Myocyte (in vitro differentiated cells): Measurements from ENCODE around the gene KRTAP1-4. TPM values are rescaled to one million over a fixed set of nuclear protein-coding genes. Genes with fewer than 3 reads are reported as not detected.
"Not testable (repeated sequence)": the region's sequence is repeated elsewhere in the genome, so short reads cannot be mapped to it uniquely, and the experiment has no call there.

Source experiments
- DNase-seq: peaks from one replicate; pipeline ENCODE4 v3.0.0-alpha.2; 2012; ENCODE audit warnings: low read depth
- total RNA-seq: library from RNA; depleted of rRNA; stranded (reverse); fragments of >200 nt; gene quantifications from 2 replicates; pipeline ENCODE4 v1.2.3, GENCODE V29; 2014

Gene KRTAP1-4
- total RNA-seq, 1 donor from 2014 or later, result not detected

GRCh38 chr17:41048441-41048840 is 18.4 kb upstream of the KRTAP1-4 start:
- no peak for DNase-seq

- DNase-seq, result not testable (repeated sequence)
Observed at GRCh38 chr17:41046735-41047465, 16.9 kb upstream of the KRTAP1-4 start, which contains the start of gene KRTAP2-1. Gene KRTAP2-1, minus strand, starts transcription at chr17:41047316. Its CDS starts 49 bp downstream, at chr17:41047267.

GRCh38 chr17:41042953-41043352 is 13.0 kb upstream of the KRTAP1-4 start:
- no peak for DNase-seq

GRCh38 chr17:41040783-41041571 is 11.0 kb upstream of the KRTAP1-4 start, which contains the start of gene KRTAP1-1:
Gene KRTAP1-1, minus strand, starts transcription at chr17:41041450. Its CDS starts 53 bp downstream, at chr17:41041397.
- DNase-seq, result peak; percentile 84

GRCh38 chr17:41037853-41038350 is 7.9 kb upstream of the KRTAP1-4 start:
- DNase-seq, result no peak

GRCh38 chr17:41034346-41034935 is 4.4 kb upstream of the KRTAP1-4 start, which contains the start of gene KRTAP1-3:
Gene KRTAP1-3, minus strand, starts transcription at chr17:41034874. Its CDS starts 53 bp downstream, at chr17:41034821.
- DNase-seq, result peak; percentile 72

- DNase-seq, result peak; percentile 90
Observed at GRCh38 chr17:41026715-41027471, 3.1 kb downstream of the KRTAP1-4 start, which contains the start of gene KRTAP1-5. Gene KRTAP1-5, minus strand, starts transcription at chr17:41027208. Its CDS starts 53 bp downstream, at chr17:41027155.

GRCh38 chr17:41024697-41025096 is 5.3 kb downstream of the KRTAP1-4 start:
- DNase-seq, result no peak

- no peak for DNase-seq
Observed at GRCh38 chr17:41020336-41020735, 9.7 kb downstream of the KRTAP1-4 start.

- DNase-seq, result no peak
Observed at GRCh38 chr17:41019415-41019814, 10.6 kb downstream of the KRTAP1-4 start.

- DNase-seq, result no peak
Observed at GRCh38 chr17:41018541-41018940, 11.5 kb downstream of the KRTAP1-4 start.

GRCh38 chr17:41016578-41017215 is 13.3 kb downstream of the KRTAP1-4 start:
- no peak for DNase-seq

- DNase-seq, result no peak
Observed at GRCh38 chr17:41015454-41015853, 14.5 kb downstream of the KRTAP1-4 start.

- peak; percentile 81 for DNase-seq
Observed at GRCh38 chr17:41013606-41014005, 16.4 kb downstream of the KRTAP1-4 start.

GRCh38 chr17:41013181-41013580 is 16.8 kb downstream of the KRTAP1-4 start:
- no peak for DNase-seq

- DNase-seq, result no peak
Observed at GRCh38 chr17:41012326-41013120, 17.5 kb downstream of the KRTAP1-4 start.

GRCh38 chr17:41010441-41010840 is 19.6 kb downstream of the KRTAP1-4 start:
- no peak for DNase-seq

- no peak for DNase-seq
Observed at GRCh38 chr17:41009936-41010335, 20.1 kb downstream of the KRTAP1-4 start.

- no peak for DNase-seq
Observed at GRCh38 chr17:41009301-41009760, 20.7 kb downstream of the KRTAP1-4 start.
